ENCODE results near the gene SMG5.

DNA sequence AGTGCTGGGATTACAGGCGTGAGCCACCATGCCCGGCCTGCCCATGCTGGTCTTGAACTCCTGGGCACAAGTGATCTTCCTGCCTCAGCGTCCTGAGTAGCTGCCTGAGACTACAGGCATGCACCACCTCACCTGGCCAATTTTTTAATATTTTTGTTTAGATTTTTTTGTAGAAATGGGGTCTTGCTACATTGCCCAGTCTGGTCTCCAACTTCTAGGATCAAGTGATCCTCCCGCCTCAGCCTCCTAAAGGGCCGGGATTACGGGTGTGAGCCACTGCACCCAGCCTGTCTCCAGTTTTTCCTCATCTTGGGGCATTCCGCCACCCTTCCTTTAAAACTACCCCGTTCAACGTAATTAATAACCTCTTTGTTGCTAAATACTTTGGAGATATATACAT, 62.4 kb downstream of the SMG5 start:
- TF ChIP-seq GATA3 (IDR thresholded peaks at IDR 0.05; ENCODE audit: low read depth, low read length) (no peak), GATA2 (IDR thresholded peaks at IDR 0.05; ENCODE audit: low read depth, low read length) (no peak)
